ENCODE data around the gene WNK2.

The WNK2 gene

GRCh38 chr9:93267091-93267541, 83.2 kb downstream of the WNK2 start:
- DNase-seq (ENCODE audit: low spot score): peak; percentile 19

GRCh38 chr9:93267681-93268505, 84.0 kb downstream of the WNK2 start:
- DNase-seq (ENCODE audit: low spot score): no peak

DNA sequence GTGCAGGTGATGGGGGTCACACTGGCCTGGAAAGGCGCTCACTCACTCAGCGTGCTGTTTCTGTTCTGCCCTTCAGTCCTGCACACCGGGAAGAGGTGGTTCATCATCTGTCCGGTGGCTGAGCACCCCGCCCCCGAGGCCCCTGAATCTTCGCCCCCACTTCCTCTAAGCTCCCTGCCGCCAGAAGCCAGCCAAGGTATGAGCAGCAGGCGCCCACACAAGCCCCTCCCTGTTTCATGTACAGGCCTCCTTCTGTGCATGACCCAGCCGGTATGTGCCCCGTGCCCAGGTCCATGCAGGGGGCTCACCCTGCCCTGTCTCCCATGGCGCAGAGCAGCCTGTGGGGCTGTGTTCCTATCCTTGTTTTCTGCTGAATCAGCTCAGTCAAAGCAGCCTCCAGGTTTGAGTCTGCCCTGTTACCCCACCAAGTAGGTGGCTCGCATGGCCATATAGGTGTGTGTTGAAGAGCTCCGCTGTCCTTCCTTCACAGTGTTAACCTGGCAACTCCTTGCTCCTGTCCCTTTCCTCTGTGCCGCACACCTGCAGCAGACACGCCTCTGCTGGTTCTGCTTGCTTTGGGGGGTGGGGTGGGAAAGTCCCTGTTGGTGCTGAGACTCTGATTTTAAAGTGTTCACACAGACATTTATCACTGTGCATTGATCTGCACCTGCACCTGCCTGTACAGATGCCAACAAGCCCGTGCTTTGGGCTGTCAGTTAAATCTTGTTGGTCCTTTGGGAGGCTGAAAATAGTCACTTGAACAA, 84.8 kb downstream of the WNK2 start:
- peak; percentile 25 for DNase-seq (ENCODE audit: low spot score)

DNA sequence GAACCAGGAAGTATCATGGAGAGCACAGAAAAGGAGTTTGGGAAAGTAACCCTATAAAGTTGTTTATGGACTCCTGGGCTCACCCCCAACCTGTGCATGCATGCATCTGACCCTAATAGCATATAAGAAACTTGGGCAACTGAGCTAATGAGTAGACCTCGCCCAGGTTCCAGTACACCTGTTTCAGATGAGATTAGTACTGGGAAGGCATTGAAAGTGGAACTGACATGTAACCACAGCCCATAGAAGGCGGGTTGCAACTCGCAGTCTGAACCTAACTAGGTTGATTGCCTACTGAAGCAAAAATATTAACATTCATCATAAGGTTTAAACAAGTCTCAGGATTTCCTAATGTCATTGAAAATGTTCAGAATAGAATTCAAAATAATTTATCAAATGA, 87.0 kb downstream of the WNK2 start:
- no peak for DNase-seq (ENCODE audit: low spot score)

GRCh38 chr9:93276973-93277372, 93.0 kb downstream of the WNK2 start:
- no peak for DNase-seq (ENCODE audit: low spot score)

GRCh38 chr9:93278144-93278543, 94.2 kb downstream of the WNK2 start:
- DNase-seq (ENCODE audit: low spot score): no peak

- no peak for DNase-seq (ENCODE audit: low spot score)
Measured at GRCh38 chr9:93280661-93281259, 96.8 kb downstream of the WNK2 start.

- DNase-seq (ENCODE audit: low spot score): no peak
Measured at GRCh38 chr9:93286252-93287188, 102.6 kb downstream of the WNK2 start.

DNA sequence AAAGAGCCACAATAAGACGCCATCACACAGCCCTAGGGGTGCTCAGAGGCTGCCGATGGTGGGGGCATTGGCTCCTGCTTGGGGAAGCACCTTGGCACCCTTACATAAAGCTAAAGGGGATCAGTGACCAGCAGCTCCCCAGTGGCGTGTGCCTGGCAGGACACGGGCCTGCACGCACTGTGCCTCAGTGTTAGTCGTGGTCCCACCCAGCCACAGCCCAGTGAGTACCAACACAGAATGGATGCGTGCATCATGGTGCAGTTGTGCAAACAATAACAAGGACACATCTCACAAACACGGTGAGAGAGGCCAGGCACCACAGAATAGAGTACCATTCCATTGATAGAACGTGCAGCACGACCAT, 103.2 kb downstream of the WNK2 start:
- DNase-seq (ENCODE audit: low spot score): no peak

- DNase-seq (ENCODE audit: low spot score): no peak
Measured at GRCh38 chr9:93287593-93287992, 103.7 kb downstream of the WNK2 start.

GRCh38 chr9:93288341-93288740, 104.4 kb downstream of the WNK2 start:
- DNase-seq (ENCODE audit: low spot score): peak; percentile 25

- DNase-seq (ENCODE audit: low spot score): peak; percentile 30
Measured at GRCh38 chr9:93288891-93289883, 105.2 kb downstream of the WNK2 start.

GRCh38 chr9:93290495-93291434, 106.8 kb downstream of the WNK2 start:
- DNase-seq (ENCODE audit: low spot score): peak; percentile 46

GRCh38 chr9:93291536-93292287, 107.8 kb downstream of the WNK2 start:
- peak; percentile 20 for DNase-seq (ENCODE audit: low spot score)

DNA sequence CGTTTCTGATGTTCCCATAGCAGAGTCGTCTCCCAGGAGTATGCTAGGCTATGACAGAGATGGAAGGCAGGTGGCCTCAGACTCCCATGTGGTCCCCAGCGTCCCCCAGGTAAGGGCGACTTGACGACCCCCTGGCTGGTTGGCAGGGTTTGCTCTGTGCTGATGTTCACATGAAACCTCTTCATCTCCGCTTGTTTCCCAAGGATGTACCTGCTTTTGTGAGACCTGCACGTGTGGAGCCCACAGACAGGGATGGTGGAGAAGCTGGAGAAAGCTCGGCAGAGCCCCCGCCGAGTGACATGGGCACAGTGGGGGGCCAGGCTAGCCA, 108.3 kb downstream of the WNK2 start:
- DNase-seq (ENCODE audit: low spot score): no peak

DNA sequence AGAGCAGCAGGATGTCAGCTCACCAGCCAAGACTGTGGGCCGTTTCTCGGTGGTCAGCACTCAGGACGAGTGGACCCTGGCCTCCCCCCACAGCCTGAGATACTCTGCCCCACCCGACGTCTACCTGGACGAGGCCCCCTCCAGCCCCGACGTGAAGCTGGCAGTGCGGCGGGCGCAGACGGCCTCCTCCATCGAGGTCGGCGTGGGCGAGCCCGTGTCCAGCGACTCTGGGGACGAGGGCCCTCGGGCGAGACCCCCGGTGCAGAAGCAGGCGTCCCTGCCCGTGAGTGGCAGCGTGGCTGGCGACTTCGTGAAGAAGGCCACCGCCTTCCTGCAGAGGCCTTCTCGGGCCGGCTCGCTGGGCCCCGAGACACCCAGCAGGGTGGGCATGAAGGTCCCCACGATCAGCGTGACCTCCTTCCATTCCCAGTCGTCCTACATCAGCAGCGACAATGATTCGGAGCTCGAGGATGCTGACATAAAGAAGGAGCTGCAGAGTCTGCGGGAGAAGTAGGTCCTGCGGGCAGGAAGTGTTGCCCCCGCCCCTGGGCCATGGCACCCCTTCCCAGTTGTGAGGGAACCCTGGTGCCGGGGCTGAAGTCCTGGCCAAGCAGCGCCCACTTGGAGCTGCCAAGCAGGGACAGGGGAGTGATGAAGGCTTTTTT, 108.9 kb downstream of the WNK2 start:
- peak; percentile 24 for DNase-seq (ENCODE audit: low spot score)

DNA sequence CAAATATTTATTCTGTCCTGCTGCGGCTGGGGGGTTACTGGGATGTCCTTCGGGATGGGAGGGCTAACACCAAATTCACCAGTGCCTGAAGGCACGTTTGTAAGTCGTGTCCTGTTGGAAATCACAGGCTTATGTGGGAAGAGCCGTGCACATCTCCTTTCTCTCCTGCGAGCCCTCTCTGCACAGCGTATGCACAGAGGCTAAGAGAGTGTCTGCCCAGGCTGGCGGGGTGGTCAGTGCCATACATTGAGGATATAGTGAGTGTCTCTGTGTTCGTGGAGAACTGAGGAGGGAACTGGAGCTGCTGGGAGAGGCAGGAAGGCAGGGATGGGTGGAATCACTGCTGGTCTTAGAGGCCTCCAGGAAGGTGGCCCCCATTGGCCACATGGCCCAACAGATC, 110.1 kb downstream of the WNK2 start:
- no peak for DNase-seq (ENCODE audit: low spot score)

DNA sequence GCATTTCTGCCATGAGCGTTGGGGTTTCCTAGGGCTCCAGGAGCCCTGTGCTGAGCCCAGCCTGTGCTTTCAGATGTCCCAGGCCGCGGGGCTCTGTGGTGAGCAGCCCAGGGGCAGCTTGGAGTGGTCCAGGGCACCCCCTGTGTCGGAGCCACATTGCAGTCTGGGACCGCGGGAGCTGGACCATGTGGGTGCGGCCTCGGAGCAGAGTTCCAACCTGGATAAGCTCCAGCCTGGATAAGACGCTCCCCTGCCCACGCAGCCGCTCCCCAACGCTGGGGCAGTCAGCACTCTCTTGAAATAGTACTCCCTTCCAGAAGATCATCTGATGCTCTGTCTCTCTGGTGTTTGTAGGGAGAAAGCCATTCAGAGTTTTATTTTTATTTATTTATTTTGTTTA, 111.1 kb downstream of the WNK2 start:
- peak; percentile 38 for DNase-seq (ENCODE audit: low spot score)

All from D341Med (cell line).